Stimulated activated naive CD4-positive, alpha-beta T cell (primary cell): ENCODE data around the gene NOP16.
"Not testable (repeated sequence)": the region's sequence is repeated elsewhere in the genome, so short reads cannot be mapped to it uniquely, and the experiment has no call there.

Experiments
- DNase-seq, 6 experiments: peaks; one replicate each; lab custom pipeline; 2025; lab: John Stamatoyannopoulos, UW

The NOP16 gene

DNA sequence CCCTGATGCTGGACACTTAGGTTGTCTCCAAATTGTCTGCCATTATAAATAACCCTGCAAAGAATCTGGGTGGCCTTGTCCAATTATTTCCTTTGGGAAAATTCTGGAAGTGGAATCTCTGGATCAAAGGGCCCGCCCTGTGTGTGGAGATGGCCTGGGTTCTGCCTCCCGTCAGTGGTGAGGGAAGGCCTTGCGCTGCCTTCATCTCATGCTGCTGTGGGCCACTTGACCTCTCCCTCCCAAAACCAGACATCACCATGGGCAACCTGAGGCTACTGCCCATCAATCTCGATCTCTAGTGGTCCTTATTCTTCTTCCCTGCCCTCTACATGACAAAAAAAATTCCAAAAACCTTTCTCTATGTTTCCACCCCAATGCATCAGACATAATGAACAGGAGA lies 21.4 kb upstream of the NOP16 start:
- DNase-seq, result no peak

DNA sequence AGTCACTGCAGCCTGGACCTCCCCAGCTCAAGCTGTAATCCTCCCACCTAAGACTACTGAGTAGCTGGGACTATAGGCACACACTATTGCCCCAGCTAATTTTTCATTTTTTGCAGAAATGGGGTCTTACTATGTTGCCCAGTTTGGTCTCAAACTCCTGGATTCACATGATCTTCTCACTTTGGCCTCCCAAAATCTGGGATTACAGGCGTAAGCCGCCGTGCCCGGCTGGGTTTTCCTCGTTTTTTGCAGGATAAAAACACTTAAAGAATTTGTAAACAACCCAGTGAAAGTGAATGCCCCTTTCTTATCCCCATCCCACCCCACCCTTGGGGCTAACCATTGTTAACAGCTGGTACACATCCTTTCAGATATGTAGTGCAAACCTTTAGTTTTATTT lies 20.2 kb upstream of the NOP16 start:
- no peak for DNase-seq

- not testable (repeated sequence) for DNase-seq
These were observed 19.8 kb upstream of the NOP16 start for GRCh38 chr5:176408252-176408573.

GRCh38 chr5:176407456-176408251 lies 19.3 kb upstream of the NOP16 start:
- no peak for DNase-seq

GRCh38 chr5:176406436-176407052 lies 18.1 kb upstream of the NOP16 start:
- no peak for DNase-seq

DNA sequence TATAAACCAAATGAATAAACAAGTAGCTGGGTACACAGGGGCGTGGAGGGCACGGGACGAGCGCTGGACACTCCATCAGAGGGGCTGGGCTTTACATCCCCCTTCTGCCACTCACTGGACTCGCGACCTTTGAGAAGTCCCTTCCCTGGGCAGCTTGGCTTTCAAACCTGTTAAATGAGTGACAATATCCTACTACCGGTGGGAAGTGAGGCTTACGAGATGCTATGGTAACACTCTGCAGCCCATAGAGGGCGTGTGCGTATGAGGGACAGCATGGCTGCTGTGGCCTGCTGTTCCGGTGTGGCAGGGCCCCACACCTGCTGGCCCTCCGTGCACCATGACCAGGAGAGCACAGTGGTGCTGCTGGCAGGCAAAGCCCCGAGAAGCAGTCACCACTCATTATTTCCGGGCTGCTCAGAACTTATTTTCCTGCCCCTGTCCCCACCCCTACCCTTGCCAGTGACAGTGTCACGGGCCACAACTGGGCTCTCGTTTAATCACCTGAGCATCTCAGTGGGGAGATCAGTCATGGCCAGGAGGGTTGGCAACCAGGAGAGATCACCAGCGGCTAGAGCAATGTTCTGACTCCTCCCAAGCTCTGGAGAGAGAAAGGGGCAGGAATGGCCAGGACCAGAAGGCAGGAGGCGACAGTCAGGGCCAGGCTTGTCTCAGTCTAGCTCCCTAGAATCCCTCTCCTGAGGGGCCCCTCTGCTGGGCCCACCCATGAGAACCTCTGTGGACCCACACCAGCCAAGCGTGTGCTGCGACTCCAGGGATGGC lies 17.4 kb upstream of the NOP16 start:
- DNase-seq, result no peak

- no peak for DNase-seq
These were observed 13.1 kb upstream of the NOP16 start for GRCh38 chr5:176401281-176402205.

- no peak for DNase-seq
These were observed 12.2 kb upstream of the NOP16 start for GRCh38 chr5:176400382-176401156.

GRCh38 chr5:176397736-176398420 lies 9.5 kb upstream of the NOP16 start:
- no peak for DNase-seq

GRCh38 chr5:176396330-176396729 lies 7.9 kb upstream of the NOP16 start:
- DNase-seq, result no peak

DNA sequence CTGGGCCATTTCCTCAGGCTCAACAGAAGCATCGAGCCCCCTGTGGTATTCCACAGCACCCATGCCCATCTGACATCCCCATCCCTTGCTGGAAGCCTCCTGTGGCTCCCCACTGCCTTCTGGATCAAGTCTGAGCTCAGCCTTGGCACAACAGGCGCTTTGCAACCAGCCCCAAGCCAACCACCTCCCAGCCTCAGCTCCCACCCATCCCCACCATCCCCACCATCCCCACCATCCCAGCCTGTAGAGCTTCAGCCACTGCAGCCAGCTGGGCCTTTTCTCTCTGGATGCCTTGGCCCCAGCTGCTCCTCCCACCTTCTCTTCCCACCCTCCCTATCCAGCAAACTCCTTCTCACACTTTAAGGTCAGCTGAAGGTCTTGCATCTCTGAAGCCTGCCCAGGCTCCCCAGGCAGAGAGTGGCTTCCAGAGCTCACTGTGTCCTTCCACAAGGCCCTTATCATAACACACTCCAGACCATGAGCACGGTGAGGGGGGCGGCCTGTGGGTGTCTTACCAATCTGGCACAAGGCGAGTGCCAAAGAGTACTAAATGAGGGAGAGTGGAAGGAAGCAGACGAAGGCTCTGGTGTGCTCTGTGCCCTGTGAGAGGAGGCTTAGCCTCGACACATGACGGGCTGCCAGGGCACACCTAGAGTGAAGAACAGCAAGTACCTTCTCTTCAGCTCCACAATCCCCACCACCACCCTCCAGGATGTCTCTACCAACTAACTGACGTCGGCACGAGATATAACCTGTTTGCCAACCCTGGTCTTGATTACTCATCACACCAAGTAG lies 6.7 kb upstream of the NOP16 start:
- DNase-seq, result no peak

GRCh38 chr5:176394096-176394495 lies 5.7 kb upstream of the NOP16 start:
- no peak for DNase-seq

DNA sequence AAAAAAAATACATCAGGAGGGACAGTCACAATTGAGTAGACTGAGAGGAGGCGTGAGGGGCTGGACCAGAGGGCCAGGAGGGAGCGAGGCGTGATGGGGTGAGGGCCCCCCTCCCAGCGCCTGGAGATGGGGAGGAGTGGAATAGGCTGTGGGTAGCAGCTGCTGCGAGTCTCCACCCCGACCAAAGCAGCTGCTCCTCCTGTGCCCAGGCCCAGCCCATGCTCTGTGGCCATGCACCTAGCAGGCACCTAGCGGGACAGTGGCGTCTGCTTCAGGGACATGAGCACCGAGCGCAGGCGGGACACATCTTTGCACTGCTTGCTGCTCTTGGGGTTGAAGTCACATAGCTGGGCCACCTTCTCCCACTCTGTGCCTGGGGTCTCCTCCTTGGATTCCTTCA lies 4.1 kb upstream of the NOP16 start:
- no peak for DNase-seq

DNA sequence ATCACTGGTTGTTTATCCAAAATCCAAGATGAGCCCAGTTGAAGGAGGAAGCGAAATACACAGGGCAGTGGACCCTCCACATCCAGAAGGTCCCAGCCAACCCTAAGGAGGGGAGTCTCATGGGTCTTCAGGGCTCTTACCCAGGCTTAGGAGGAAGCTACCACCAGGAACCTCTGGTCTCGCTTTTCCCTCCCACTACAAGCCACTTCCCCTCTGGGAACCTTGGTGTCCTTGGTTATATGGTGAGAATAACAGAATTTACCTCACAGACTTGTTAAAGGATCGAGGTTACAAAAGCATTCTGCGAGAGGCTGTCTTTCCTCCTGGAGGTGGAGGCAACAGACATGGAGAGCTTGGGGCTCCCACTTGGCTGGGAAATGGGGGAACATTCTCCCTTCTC lies 3.6 kb upstream of the NOP16 start:
- no peak for DNase-seq

DNA sequence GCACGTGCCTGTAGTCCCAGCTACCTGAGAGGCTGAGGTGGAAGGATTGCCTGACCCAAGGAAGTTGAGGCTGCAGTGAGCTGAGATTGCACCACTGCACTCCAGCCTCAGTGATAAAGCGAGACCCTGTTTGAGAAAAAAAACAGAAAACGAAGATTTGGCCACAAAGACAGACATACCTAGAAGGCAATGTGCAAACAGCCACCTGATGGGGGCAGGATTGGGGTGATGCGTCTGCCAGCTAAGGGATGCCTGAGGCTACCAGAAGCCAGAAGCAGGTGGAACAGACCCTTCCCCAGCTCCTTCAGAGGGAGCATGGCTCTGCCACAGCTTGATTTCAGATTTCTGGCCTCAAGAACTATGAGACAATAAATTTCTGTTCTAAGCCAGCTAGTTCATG lies 3.1 kb upstream of the NOP16 start:
- DNase-seq, result no peak

DNA sequence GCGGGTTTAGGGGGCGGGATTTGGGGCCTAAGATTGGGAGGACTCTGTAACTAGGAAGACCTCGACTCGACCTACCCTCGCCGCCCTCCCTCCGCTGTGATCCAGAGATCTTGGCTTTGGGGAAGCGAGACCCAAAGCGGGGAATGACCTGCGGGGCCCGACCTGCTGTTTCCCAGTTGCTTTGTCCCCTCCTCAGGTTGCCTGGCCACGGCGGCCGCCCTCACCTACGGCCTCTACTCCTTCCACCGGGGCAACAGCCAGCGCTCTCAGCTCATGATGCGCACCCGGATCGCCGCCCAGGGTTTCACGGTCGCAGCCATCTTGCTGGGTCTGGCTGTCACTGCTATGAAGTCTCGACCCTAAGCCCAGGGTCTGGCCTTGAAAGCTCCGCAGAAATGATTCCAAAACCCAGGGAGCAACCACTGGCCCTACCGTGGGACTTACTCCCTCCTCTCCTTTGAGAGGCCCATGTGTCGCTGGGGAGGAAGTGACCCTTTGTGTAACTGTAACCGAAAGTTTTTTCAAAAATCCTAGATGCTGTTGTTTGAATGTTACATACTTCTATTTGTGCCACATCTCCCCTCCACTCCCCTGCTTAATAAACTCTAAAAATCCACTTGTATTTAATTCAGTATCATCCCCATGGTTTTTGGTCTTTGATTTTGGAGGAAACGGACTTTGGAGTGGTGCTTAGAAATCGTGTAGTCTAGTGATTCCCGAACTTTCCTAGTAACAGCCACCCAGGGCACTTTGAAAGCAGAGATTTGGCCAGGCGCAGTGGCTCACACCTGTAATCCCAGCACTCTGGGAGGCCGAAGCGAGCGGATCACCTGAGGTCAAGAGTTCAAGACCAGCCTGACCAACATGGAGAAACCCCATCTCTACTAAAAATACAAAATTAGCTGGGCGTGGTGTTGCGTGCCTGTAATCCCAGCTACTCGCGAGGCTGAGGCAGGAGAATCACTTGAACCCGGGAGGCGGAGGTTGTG lies 1.0 kb upstream of the NOP16 start:
- DNase-seq, result peak in 1 of 6 experiments; percentile 79

DNA sequence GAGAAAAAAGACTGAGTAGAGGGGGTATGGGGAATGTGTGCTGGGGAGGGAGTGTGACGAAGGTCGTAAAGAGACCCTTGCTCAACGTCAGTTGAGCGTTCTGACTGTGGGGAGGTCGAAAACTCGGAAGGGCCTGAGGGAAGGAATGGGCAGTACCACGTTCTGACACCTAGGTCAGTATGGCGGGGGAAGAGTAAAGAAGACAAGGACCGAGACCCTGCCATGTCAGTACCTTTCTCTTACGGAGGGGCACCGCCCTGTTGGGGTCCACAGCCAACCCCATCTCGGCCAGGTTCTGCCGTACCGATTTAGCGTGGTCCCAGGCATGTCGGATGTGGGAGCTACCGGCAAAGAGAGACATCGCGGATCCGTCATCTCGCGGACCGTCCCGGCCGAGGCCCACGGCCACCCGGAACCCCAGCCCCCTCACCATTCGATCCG lies 375 bp downstream of the NOP16 start:
- no peak for DNase-seq

DNA sequence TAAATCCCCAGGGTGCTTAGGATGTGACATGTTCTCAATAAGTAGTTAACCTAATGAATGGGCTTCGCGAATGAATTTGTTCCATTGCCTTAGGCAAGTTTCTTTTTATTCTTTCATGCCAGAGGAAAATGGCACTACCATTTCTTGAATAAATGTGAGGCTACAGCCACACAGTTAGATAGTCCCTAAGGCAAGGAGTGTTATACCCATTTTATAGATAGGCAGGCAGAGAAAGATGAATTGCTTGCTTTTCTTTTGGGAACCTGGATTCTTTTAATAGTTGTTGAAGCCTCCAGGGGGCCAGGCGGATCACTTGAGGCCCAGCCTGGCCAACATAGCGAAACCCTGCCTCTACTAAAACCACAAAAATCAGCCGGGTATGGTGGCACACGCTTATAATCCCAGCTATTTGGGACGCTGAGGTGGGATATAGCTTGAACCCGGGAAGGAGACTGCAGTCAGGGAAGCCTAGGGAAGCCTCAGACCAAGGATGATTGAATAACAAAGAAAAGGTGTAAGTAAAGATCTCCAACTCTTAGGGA lies 943 bp downstream of the NOP16 start:
- DNase-seq, result no peak
